Measurements from ENCODE around the gene TRAF3IP3. TPM values are rescaled to one million over a fixed set of nuclear protein-coding genes. Genes with fewer than 3 reads are reported as not detected.

The TRAF3IP3 gene
- total RNA-seq = 100 to 1,000 TPM; 175 to 184 TPM

- peak within 1 kb of the TSS; percentile 86 for H3K4me3 Mint-ChIP-seq
- H3K27ac Mint-ChIP-seq = peak within 1 kb of the TSS; percentile 93
- no peaks in the 10 kb centered on the region for H3K36me3 Mint-ChIP-seq (ENCODE audit: low read depth)
- no peaks in the 10 kb centered on the region for H3K27me3 Mint-ChIP-seq
- ATAC-seq (replicated peaks) = peak; percentile 74
- H3K9me3 Mint-ChIP-seq = no peaks in the 10 kb centered on the region
- H3K4me1 Mint-ChIP-seq = peaks cover 36% of the 10 kb centered on the region
Observed at GRCh38 chr1:209755926-209756614, at the start of gene TRAF3IP3. Gene TRAF3IP3, plus strand, starts transcription at chr1:209756053. Its CDS starts 3,987 bp downstream, at chr1:209760040.

- no peak for ATAC-seq (replicated peaks)
- Mint-ChIP-seq H3K36me3 (ENCODE audit: low read depth) (peaks cover 29% of the 10 kb centered on the region), H3K4me3 (peak overlapping the region; percentile 75), H3K4me1 (peaks cover 26% of the 10 kb centered on the region), H3K27ac (peak overlapping the region; percentile 69), H3K9me3 (no peaks in the 10 kb centered on the region), H3K27me3 (no peaks in the 10 kb centered on the region)
Observed at GRCh38 chr1:209706622-209707021, 49.2 kb upstream of the TRAF3IP3 start.

DNA sequence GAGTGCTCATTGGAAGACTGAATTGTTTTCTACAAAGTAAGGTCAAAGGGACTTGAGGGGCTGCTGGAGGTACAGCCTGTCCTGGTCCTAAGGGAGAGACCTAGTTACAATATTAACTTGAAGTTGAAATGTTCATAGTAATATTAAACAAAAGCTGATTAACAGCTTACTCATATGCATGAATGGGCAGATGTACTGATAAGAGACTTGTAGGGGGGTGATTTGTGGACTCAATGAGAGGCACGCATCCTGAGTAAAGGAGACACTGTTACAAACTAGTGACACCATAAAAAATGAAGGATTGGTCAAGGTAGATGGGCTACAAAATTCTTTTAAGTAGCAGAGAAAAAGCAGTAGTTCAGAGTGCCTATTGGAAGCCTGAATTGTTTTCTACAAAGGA, 48.5 kb upstream of the TRAF3IP3 start:
- H3K27me3 Mint-ChIP-seq = no peaks in the 10 kb centered on the region
- no peak for ATAC-seq (replicated peaks)
- H3K9me3 Mint-ChIP-seq = no peaks in the 10 kb centered on the region
- H3K4me1 Mint-ChIP-seq = peaks cover 26% of the 10 kb centered on the region
- H3K36me3 Mint-ChIP-seq (ENCODE audit: low read depth) = peaks cover 29% of the 10 kb centered on the region
- H3K4me3 Mint-ChIP-seq = peak overlapping the region; percentile 75
- peak overlapping the region; percentile 69 for H3K27ac Mint-ChIP-seq

DNA sequence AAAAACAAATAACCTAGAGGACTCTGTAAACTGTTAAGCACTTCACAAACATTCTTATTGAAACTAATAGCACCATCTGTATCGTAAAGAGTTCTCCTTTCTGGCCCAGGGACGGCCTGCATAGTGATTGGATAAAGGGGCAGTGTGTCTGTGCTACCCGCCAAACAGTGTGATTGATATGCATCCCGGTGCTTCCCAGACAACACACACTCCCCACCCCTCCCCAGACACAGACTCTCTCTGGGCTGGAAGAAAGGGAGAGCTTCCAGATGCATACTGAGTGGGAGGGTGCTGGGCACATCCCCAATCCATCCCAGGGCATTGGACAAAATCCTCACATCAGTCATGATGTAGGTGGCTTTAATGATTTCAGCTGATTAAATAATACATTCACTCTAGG, 47.6 kb upstream of the TRAF3IP3 start:
- peak overlapping the region; percentile 69 for H3K27ac Mint-ChIP-seq

GRCh38 chr1:209710093-209710492, 45.8 kb upstream of the TRAF3IP3 start:
- Mint-ChIP-seq H3K27me3 (no peaks in the 10 kb centered on the region), H3K9me3 (no peaks in the 10 kb centered on the region), H3K4me3 (peak overlapping the region; percentile 75), H3K27ac (peak overlapping the region; percentile 90), H3K4me1 (peaks cover 25% of the 10 kb centered on the region), H3K36me3 (ENCODE audit: low read depth) (peaks cover 37% of the 10 kb centered on the region)
- peak; percentile 75 for ATAC-seq (replicated peaks)

More for the DNA sequence above, 47.6 kb upstream of the TRAF3IP3 start:
- peak overlapping the region; percentile 75 for H3K4me3 Mint-ChIP-seq
- peaks cover 29% of the 10 kb centered on the region for H3K36me3 Mint-ChIP-seq (ENCODE audit: low read depth)
- no peaks in the 10 kb centered on the region for H3K27me3 Mint-ChIP-seq
- ATAC-seq (replicated peaks) = no peak
- peaks cover 26% of the 10 kb centered on the region for H3K4me1 Mint-ChIP-seq
- no peaks in the 10 kb centered on the region for H3K9me3 Mint-ChIP-seq

DNA sequence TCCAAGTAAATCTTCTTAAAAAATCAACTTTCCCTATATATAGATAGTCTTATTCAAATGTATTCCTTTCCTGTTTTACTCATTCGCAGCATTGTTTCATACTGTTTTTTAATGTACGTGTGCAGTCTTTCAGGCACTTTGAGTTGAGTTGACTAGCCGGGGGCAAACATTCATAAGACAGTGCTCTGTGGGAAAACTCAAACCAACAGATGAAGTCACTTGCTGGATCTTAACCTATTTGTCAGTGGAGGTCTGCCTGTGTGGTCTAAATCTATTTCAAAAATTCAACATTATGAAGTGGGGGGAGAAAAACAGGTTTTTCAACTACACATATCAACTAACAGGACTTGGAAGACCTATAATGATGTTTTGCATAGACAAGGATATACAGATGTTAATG, 45.0 kb upstream of the TRAF3IP3 start:
- Mint-ChIP-seq H3K4me1 (peaks cover 32% of the 10 kb centered on the region), H3K9me3 (no peaks in the 10 kb centered on the region), H3K4me3 (peak overlapping the region; percentile 75), H3K27me3 (no peaks in the 10 kb centered on the region), H3K27ac (peak overlapping the region; percentile 90), H3K36me3 (ENCODE audit: low read depth) (peaks cover 32% of the 10 kb centered on the region)
- peak; percentile 63 for ATAC-seq (replicated peaks)

DNA sequence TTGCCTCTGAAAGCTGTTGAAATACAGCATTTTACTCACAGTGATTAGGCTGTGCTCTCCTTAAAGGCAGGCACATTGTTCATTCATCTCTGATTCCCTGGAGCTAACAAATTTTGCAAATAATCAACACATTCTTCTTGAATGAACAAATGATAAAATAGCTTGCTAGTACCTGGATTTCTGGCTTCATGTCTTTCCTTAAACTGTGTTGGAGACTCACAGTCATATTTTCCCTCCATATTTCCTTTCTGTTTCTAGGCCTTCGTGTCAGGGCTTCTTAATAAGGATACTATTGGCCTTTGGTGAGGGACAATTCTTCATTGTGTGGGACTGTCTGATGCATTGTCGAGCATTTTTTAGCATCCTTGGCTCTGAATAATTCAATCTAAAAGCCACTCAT, 41.5 kb upstream of the TRAF3IP3 start:
- Mint-ChIP-seq H3K9me3 (no peaks in the 10 kb centered on the region), H3K4me3 (peak overlapping the region; percentile 65), H3K27me3 (no peaks in the 10 kb centered on the region), H3K4me1 (peaks cover 40% of the 10 kb centered on the region), H3K36me3 (ENCODE audit: low read depth) (peaks cover 13% of the 10 kb centered on the region), H3K27ac (peak overlapping the region; percentile 68)
- ATAC-seq (replicated peaks) = peak; percentile 3

DNA sequence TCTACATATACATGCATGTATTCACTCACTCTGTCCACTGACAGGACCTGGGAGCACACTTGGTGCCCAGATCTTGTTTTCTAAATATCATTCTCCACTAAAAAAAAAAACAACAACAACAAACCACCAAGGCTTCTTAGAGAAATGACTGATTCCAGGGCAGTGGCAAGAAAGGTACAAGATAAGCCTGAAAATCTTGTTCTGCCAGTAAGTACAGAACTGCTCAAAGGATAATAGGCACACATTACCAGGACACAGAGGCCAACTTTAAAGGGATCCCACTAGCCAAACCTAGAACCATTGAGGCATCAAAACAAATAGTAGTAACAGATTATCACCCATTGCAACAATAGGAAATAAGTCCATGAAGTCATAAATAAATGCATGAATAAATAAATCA, 40.5 kb upstream of the TRAF3IP3 start:
- ATAC-seq (replicated peaks) = no peak
- Mint-ChIP-seq H3K4me3 (peak overlapping the region; percentile 65), H3K4me1 (peaks cover 36% of the 10 kb centered on the region), H3K36me3 (ENCODE audit: low read depth) (peaks cover 13% of the 10 kb centered on the region), H3K27ac (peak overlapping the region; percentile 68), H3K9me3 (no peaks in the 10 kb centered on the region), H3K27me3 (no peaks in the 10 kb centered on the region)

- H3K4me3 Mint-ChIP-seq = peak overlapping the region; percentile 10
- H3K27ac Mint-ChIP-seq = peak overlapping the region; percentile 68
- peaks cover 30% of the 10 kb centered on the region for H3K4me1 Mint-ChIP-seq
- no peaks in the 10 kb centered on the region for H3K27me3 Mint-ChIP-seq
- peaks cover 13% of the 10 kb centered on the region for H3K36me3 Mint-ChIP-seq (ENCODE audit: low read depth)
- H3K9me3 Mint-ChIP-seq = no peaks in the 10 kb centered on the region
- ATAC-seq (replicated peaks) = peak; percentile 87
Observed at GRCh38 chr1:209717818-209718217, 38.0 kb upstream of the TRAF3IP3 start.

DNA sequence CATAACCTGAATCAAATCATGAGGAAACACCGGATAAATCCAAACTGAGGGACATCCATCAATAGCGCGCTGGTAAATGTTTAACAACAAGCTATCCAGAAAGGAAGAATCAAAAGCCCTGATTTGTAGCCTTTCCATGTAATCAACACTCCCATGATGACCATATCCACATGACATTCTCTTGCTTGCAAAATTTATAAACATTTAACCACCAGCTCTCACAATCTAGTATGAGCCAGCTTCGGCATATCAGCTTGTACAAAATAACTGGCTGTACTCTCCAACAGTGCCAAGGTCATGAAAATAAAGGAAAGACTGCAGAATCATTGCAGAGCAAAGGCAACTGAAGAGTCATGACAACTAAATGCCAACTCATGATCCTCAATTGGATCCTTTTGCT, 35.5 kb upstream of the TRAF3IP3 start:
- Mint-ChIP-seq H3K4me3 (no peak overlapping the region), H3K9me3 (peaks cover 3% of the 10 kb centered on the region), H3K27ac (peak overlapping the region; percentile 70), H3K27me3 (no peaks in the 10 kb centered on the region), H3K36me3 (ENCODE audit: low read depth) (peaks cover 5% of the 10 kb centered on the region), H3K4me1 (peaks cover 35% of the 10 kb centered on the region)
- ATAC-seq (replicated peaks) = no peak

DNA sequence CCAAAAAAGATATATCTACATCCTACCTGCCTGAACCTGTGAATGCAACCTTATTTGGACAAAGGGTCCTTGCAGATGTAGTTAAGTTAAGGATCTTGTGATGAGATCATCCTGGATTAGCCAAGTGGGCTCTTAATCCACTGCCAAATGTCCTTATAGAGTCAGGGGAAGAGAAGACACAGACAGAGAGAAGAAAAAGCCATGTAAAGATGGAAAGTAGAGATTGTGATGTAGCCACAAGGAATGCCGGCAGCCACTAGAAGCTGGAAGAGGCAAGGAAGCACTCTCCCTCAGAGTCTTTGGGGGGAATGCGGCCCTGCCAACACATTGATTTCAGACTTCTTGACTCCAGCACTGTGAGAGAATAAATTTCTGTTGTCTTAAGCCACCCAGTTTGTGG, 35.0 kb upstream of the TRAF3IP3 start:
- no peak overlapping the region for H3K4me3 Mint-ChIP-seq
- no peak for ATAC-seq (replicated peaks)
- H3K27me3 Mint-ChIP-seq = no peaks in the 10 kb centered on the region
- peaks cover 34% of the 10 kb centered on the region for H3K4me1 Mint-ChIP-seq
- peaks cover 3% of the 10 kb centered on the region for H3K9me3 Mint-ChIP-seq
- H3K36me3 Mint-ChIP-seq (ENCODE audit: low read depth) = peaks cover 5% of the 10 kb centered on the region
- peak overlapping the region; percentile 70 for H3K27ac Mint-ChIP-seq

DNA sequence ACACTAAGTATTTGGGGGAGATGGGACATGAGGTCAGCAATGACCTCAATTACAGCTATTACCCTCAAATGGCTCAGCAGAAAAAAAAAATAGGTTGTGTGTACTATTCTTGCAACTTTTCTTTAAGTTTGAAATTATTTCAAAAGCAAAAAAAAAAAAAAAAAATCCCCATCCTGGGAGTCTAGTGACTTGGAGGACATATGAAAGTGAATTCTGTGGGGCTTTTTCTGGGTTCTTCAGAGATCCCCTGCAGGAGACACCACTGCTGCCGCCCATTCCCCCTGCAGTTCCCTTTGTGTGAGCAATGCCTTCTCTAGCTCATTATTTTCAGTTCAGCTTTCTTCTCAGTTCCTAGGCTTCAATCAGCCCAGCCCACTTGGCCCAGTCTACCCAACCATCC, 34.5 kb upstream of the TRAF3IP3 start:
- H3K4me3 Mint-ChIP-seq = no peak overlapping the region
- H3K27me3 Mint-ChIP-seq = no peaks in the 10 kb centered on the region
- peaks cover 5% of the 10 kb centered on the region for H3K36me3 Mint-ChIP-seq (ENCODE audit: low read depth)
- peaks cover 33% of the 10 kb centered on the region for H3K4me1 Mint-ChIP-seq
- peaks cover 3% of the 10 kb centered on the region for H3K9me3 Mint-ChIP-seq
- peak overlapping the region; percentile 70 for H3K27ac Mint-ChIP-seq
- no peak for ATAC-seq (replicated peaks)

DNA sequence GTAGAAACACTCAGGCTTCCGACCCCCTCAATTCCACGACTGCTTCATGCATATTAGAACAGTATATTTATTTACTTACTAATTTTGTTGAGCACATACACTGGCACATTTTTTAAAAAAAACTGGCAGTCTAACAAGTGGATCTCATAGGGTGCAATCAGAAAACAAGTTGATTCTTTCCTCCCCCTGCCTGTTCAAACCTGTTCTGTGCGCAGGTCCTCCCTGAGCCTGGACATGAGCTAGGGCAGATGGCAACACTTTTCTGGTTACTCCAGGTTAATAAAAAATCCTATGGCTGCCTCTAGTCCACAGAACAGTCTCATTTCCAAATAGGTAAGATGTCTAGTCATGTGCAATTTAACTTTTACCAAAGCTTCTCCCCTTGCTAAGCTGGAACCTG, 32.6 kb upstream of the TRAF3IP3 start:
- Mint-ChIP-seq H3K4me3 (peak overlapping the region; percentile 77), H3K36me3 (ENCODE audit: low read depth) (no peaks in the 10 kb centered on the region), H3K27ac (peak overlapping the region; percentile 99), H3K9me3 (peaks cover 6% of the 10 kb centered on the region), H3K27me3 (no peaks in the 10 kb centered on the region), H3K4me1 (peaks cover 35% of the 10 kb centered on the region)
- no peak for ATAC-seq (replicated peaks)

GRCh38 chr1:209723756-209724693, 31.8 kb upstream of the TRAF3IP3 start:
- H3K4me1 Mint-ChIP-seq = peaks cover 35% of the 10 kb centered on the region
- no peaks in the 10 kb centered on the region for H3K27me3 Mint-ChIP-seq
- peak overlapping the region; percentile 99 for H3K27ac Mint-ChIP-seq
- H3K9me3 Mint-ChIP-seq = peaks cover 6% of the 10 kb centered on the region
- peak; percentile 94 for ATAC-seq (replicated peaks)
- H3K36me3 Mint-ChIP-seq (ENCODE audit: low read depth) = no peaks in the 10 kb centered on the region
- peak overlapping the region; percentile 77 for H3K4me3 Mint-ChIP-seq

All from activated T-helper 17 cell treated with anti-CD3 and anti-CD28 coated beads, Interleukin-2, amount 50 U/mL, for 72 hours (primary cell).